ENCODE measurements around the gene MTMR11. TPM values are rescaled to one million over a fixed set of nuclear protein-coding genes. Genes with fewer than 3 reads are reported as not detected.

The MTMR11 gene
- total RNA-seq, 1 experiment from 2014 or later = 3.9 TPM

DNA sequence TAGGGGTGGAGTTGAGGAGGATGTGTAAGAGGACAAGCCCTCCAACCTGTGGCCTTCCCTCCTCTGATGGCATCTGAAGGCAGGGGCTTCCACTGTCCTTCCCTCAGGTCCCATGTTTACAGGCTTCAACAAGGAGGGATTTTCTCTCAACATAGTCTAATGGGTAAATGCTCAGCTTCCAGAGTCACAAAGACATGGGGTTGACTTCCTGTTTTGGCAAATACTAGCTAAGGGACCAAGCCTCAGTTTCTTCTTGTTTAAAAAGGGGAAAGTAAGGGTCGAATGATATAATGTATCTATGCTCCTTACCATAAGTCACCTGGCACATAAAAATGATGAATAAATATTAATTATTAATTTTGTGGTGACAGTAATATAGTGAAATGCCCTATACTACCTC is 22.1 kb downstream of the MTMR11 start:
- Mint-ChIP-seq H3K36me3 (ENCODE audit: insufficient read depth in 1 of 3, low read depth in 3 of 3) (peaks cover 17 to 39% (median 37%) of the 10 kb centered on the region in 3 experiments; a peak in 6 of 7 replicates), H3K27ac (no peak overlapping the region; a peak in 1 of 7 replicates), H3K9me3 (no peaks in the 10 kb centered on the region), H3K27me3 (ENCODE audit: low read depth) (no peaks in the 10 kb centered on the region), H3K4me3 (no peak overlapping the region; a peak in 1 of 5 replicates), H3K4me1 (peaks cover 27 to 31% of the 10 kb centered on the region in 2 experiments)
- Histone ChIP-seq H2AFZ (ENCODE audit: low read length) (no peak overlapping the region), H3K4me1 (ENCODE audit: insufficient read depth, low read length) (peaks cover 8% of the 10 kb centered on the region; the same call in 1 of the 2 replicates), H2BK12ac (ENCODE audit: insufficient read length, low read depth, low read length) (no peak overlapping the region), H4K5ac (ENCODE audit: insufficient read length, low read depth, low read length) (no peak overlapping the region), H3K79me1 (ENCODE audit: insufficient read depth, low read depth, low read length, poor library complexity, severe bottlenecking) (no peaks in the 10 kb centered on the region), H3K9ac (ENCODE audit: extremely low read depth, insufficient read length, low read length) (no peak overlapping the region), H3T11ph (ENCODE audit: low read length) (no peak overlapping the region), H2BK120ac (ENCODE audit: low read depth, low read length, poor library complexity, severe bottlenecking) (no peak overlapping the region), H2BK15ac (ENCODE audit: low read depth, low read length) (no peak overlapping the region), H4K91ac (ENCODE audit: insufficient read length, low read depth, low read length) (no peak overlapping the region), H3K27ac (ENCODE audit: insufficient read length, low read depth, low read length) (no peak overlapping the region), H2BK5ac (ENCODE audit: insufficient read length, low read length) (no peak overlapping the region), H2BK20ac (ENCODE audit: low read depth, low read length, poor library complexity, severe bottlenecking) (no peak overlapping the region), H4K8ac (replicated peaks; ENCODE audit: insufficient read length, low read depth, low read length) (no peak overlapping the region), H4K20me1 (ENCODE audit: control insufficient read depth, insufficient read depth, insufficient read length) (no peaks in the 10 kb centered on the region), H3K79me2 (ENCODE audit: insufficient read depth, low read length) (no peaks in the 10 kb centered on the region; the same call in 1 of the 2 replicates), H3K27me3 (ENCODE audit: insufficient read depth, low read length) (no peaks in the 10 kb centered on the region), H3K14ac (ENCODE audit: insufficient read depth, low read length) (no peak overlapping the region), H3K18ac (ENCODE audit: insufficient read length, low read depth, low read length) (no peak overlapping the region), H2AK5ac (ENCODE audit: insufficient read length, low read length) (no peak overlapping the region), H3K23ac (ENCODE audit: insufficient read length, low read depth, low read length) (no peak overlapping the region), H3K9me3 (ENCODE audit: control insufficient read depth, low read depth, low read length) (no peaks in the 10 kb centered on the region), H3K4ac (ENCODE audit: low read depth, low read length) (no peak overlapping the region), H3K4me2 (ENCODE audit: insufficient read depth, insufficient read length, low read length) (no peak overlapping the region), H3K56ac (ENCODE audit: insufficient read length, low read depth, low read length) (no peak overlapping the region), H3K23me2 (ENCODE audit: insufficient read length, low read depth, low read length, poor library complexity, severe bottlenecking) (peaks cover 13% of the 10 kb centered on the region)
- WGBS (ENCODE audit: extremely low coverage, insufficient read length, low lambda C conversion rate) = no CpG with 5 or more reads among the region's 1 CpG
- TF ChIP-seq, protein P1, sequence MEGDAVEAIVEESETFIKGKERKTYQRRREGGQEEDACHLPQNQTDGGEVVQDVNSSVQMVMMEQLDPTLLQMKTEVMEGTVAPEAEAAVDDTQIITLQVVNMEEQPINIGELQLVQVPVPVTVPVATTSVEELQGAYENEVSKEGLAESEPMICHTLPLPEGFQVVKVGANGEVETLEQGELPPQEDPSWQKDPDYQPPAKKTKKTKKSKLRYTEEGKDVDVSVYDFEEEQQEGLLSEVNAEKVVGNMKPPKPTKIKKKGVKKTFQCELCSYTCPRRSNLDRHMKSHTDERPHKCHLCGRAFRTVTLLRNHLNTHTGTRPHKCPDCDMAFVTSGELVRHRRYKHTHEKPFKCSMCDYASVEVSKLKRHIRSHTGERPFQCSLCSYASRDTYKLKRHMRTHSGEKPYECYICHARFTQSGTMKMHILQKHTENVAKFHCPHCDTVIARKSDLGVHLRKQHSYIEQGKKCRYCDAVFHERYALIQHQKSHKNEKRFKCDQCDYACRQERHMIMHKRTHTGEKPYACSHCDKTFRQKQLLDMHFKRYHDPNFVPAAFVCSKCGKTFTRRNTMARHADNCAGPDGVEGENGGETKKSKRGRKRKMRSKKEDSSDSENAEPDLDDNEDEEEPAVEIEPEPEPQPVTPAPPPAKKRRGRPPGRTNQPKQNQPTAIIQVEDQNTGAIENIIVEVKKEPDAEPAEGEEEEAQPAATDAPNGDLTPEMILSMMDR (conservative IDR thresholded peaks at IDR 0.05) = no peak
- DNase-seq = no peak

All from H9 (cell line).